NCI-H187 (cell line): ENCODE results near the gene RICTOR.
A peak's percentile ranks its signal among the peaks of the same experiment; 100 is the strongest.

ENCODE experiments used
- DNase-seq, 2 experiments: peaks; one replicate each; lab custom pipeline; 2025; lab: John Stamatoyannopoulos, UW

RICTOR gene

GRCh38 chr5:38932854-38933408 lies 141.3 kb downstream of the RICTOR start:
- DNase-seq = no peak

GRCh38 chr5:38931731-38932130 lies 142.5 kb downstream of the RICTOR start:
- no peak for DNase-seq

- no peak for DNase-seq
These were observed 144.4 kb downstream of the RICTOR start for GRCh38 chr5:38929838-38930237.

- DNase-seq = no peak
These were observed 146.7 kb downstream of the RICTOR start for GRCh38 chr5:38927470-38927869.

- no peak for DNase-seq
These were observed 148.1 kb downstream of the RICTOR start for GRCh38 chr5:38926121-38926520.

GRCh38 chr5:38925154-38925925 lies 148.9 kb downstream of the RICTOR start:
- DNase-seq = no peak

- DNase-seq = no peak
These were observed 150.3 kb downstream of the RICTOR start for GRCh38 chr5:38923661-38924451.

GRCh38 chr5:38922199-38922598 lies 152.0 kb downstream of the RICTOR start:
- peak; percentile 17 to 20 for DNase-seq

- no peak for DNase-seq
These were observed 153.0 kb downstream of the RICTOR start for GRCh38 chr5:38921174-38921573.

GRCh38 chr5:38916802-38917201 lies 157.4 kb downstream of the RICTOR start:
- no peak for DNase-seq

GRCh38 chr5:38913714-38914113 lies 160.5 kb downstream of the RICTOR start:
- DNase-seq = no peak

- DNase-seq = no peak
These were observed 162.3 kb downstream of the RICTOR start for GRCh38 chr5:38911933-38912332.

GRCh38 chr5:38906503-38906902 lies 167.7 kb downstream of the RICTOR start:
- DNase-seq = no peak

GRCh38 chr5:38905516-38905915 lies 168.7 kb downstream of the RICTOR start:
- no peak for DNase-seq

GRCh38 chr5:38899936-38900335 lies 174.3 kb downstream of the RICTOR start:
- DNase-seq = no peak

GRCh38 chr5:38896760-38897159 lies 177.4 kb downstream of the RICTOR start:
- DNase-seq = no peak

- no peak for DNase-seq
These were observed 181.8 kb downstream of the RICTOR start for GRCh38 chr5:38892363-38892762.

GRCh38 chr5:38891563-38891962 lies 182.6 kb downstream of the RICTOR start:
- no peak for DNase-seq

- DNase-seq = no peak
These were observed 184.8 kb downstream of the RICTOR start for GRCh38 chr5:38889424-38889823.

- no peak for DNase-seq
These were observed 186.2 kb downstream of the RICTOR start for GRCh38 chr5:38888041-38888440.
